HepG2 (cell line): ENCODE results near the gene CPSF4. TPM values are rescaled to one million over a fixed set of nuclear protein-coding genes. Genes with fewer than 3 reads are reported as not detected.

Experiments used
- ARID3A ChIP-seq: IDR thresholded peaks from 2 replicates; pipeline ENCODE4 v1.6.1; 2012; ENCODE audit warnings: low read depth, low read length, improper control_type of control experiment
- BATF2 ChIP-seq: sonication (generic); formaldehyde crosslinking; IDR thresholded peaks from 2 replicates; pipeline ENCODE4 v1.8.0; 2022; ENCODE audit warnings: mild to moderate bottlenecking, missing genetic modification reagents, moderate library complexity
- HMG20B ChIP-seq: conservative IDR thresholded peaks from 2 replicates; pipeline ENCODE4 v1.6.1; 2016; ENCODE audit warnings: missing genetic modification reagents, missing compliant biosample characterization
- HNRNPUL1 ChIP-seq: fragments of 200-400 bp; formaldehyde crosslinking; IDR thresholded peaks from 2 replicates; pipeline ENCODE4 v1.6.1; 2017; ENCODE audit warnings: low read depth, mild to moderate bottlenecking, low read length, moderate library complexity
- KDM4B ChIP-seq: sonication (generic); formaldehyde crosslinking; IDR thresholded peaks from 2 replicates; pipeline ENCODE4 v1.4.0; 2020; ENCODE audit warnings: missing genetic modification reagents
- KDM5A ChIP-seq: fragments of 200-600 bp; sonication (generic); IDR thresholded peaks from 2 replicates; pipeline ENCODE4 v1.7.0; 2018; ENCODE audit warnings: antibody characterized with exemption, mild to moderate bottlenecking, low read length, borderline replicate concordance
- MAX ChIP-seq: IDR thresholded peaks from 2 replicates; pipeline ENCODE4 v1.6.1; 2012; ENCODE audit warnings: inconsistent platforms
- MIER2 ChIP-seq: IDR thresholded peaks from 2 replicates; pipeline ENCODE4 v1.6.1; 2016; ENCODE audit warnings: missing biosample characterization, missing genetic modification reagents
- NFYC ChIP-seq: IDR thresholded peaks from 2 replicates; pipeline ENCODE4 v1.6.1; 2016; ENCODE audit warnings: missing genetic modification reagents, missing compliant biosample characterization
- PLSCR1 ChIP-seq: sonication (generic); formaldehyde crosslinking; IDR thresholded peaks from 2 replicates; pipeline ENCODE4 v1.5.0; 2020; ENCODE audit warnings: missing genetic modification reagents, mild to moderate bottlenecking, borderline replicate concordance
- RCOR2 ChIP-seq: IDR thresholded peaks from 2 replicates; pipeline ENCODE4 v1.6.1; 2016; ENCODE audit warnings: missing biosample characterization, missing genetic modification reagents
- SRSF4 ChIP-seq: fragments of 200-400 bp; formaldehyde crosslinking; IDR thresholded peaks from one replicate; pipeline ENCODE4 v1.6.1; 2018; ENCODE audit warnings: mild to moderate bottlenecking, low read depth, low read length, moderate library complexity; ENCODE audit not compliant: poor library complexity, severe bottlenecking
- ZFP36L1 ChIP-seq: sonication (generic); formaldehyde crosslinking; IDR thresholded peaks from 2 replicates; pipeline ENCODE4 v1.8.0; 2022; ENCODE audit warnings: mild to moderate bottlenecking, missing genetic modification reagents, moderate library complexity
- ZNF264 ChIP-seq: sonication (generic); formaldehyde crosslinking; IDR thresholded peaks from 2 replicates; pipeline ENCODE4 v1.4.0; 2020; ENCODE audit warnings: missing genetic modification reagents
- ZNF318 ChIP-seq: sonication (generic); formaldehyde crosslinking; IDR thresholded peaks from 2 replicates; pipeline ENCODE4 v1.4.0; 2020; ENCODE audit warnings: mild to moderate bottlenecking, missing genetic modification reagents
- ZNF577 ChIP-seq: sonication (generic); formaldehyde crosslinking; IDR thresholded peaks from 2 replicates; pipeline ENCODE4 v1.4.0; 2020; ENCODE audit warnings: mild to moderate bottlenecking, low read depth, missing genetic modification reagents, borderline replicate concordance
- ZSCAN9 ChIP-seq: IDR thresholded peaks from 2 replicates; pipeline ENCODE4 v1.6.1; 2016; ENCODE audit warnings: borderline replicate concordance
- polyA plus RNA-seq, 8 experiments: library from polyadenylated mRNA; depleted of rRNA in 3 of 8; stranded (reverse) in 7 of 8; unstranded in 1 of 8; fragments of >200 nt; fragmentation: Illumina TruSeq in 4 of 8; extraction: Trizol in 4 of 8; gene quantifications; 2 replicates each; pipeline versions ENCODE4 v1.2.1 to v1.2.3, GENCODE V29; 2011 to 2016; ENCODE audit warnings: low read depth in 4 of 8, missing spikeins in 1 of 8, mixed read lengths in 1 of 8; ENCODE audit not compliant: insufficient read depth in 1 of 8
- total RNA-seq, 5 experiments: library from RNA; depleted of rRNA; stranded (reverse); fragments of >200 nt; fragmentation: Illumina TruSeq; extraction: Trizol; gene quantifications; 2 replicates each; pipeline ENCODE4 v1.2.3, GENCODE V29; 2016; ENCODE audit warnings: low read depth in 1 of 5

CPSF4 gene
- total and polyA plus RNA-seq, 2 of the 13 experiments (the other 11 are each of a cell fraction or from before 2014, with no cell fraction given), result 34.1 to 49.6 TPM

GRCh38 chr7:99408379-99409191, 30.2 kb upstream of the CPSF4 start, which contains the start of the genes BUD31 and PDAP1 (continued):
- no peak for TF ChIP-seq ZNF318
- no peak; the same call in 1 of the 2 replicates for TF ChIP-seq ZFP36L1 (CRISPR knock-in tag)
- TF ChIP-seq ARID3A, result no peak; the same call in 1 of the 2 replicates
- 0 out of 2 replicates have a peak, but pooled peaks have one; percentile 33 for TF ChIP-seq RCOR2
- TF ChIP-seq HMG20B (CRISPR knock-in tag), result no peak
- no peak; the same call in 1 of the 2 replicates for TF ChIP-seq NFYC (CRISPR knock-in tag)
- peak; percentile 80 for TF ChIP-seq KDM5A
- no peak for TF ChIP-seq ZNF577 (CRISPR knock-in tag)
- no peak for TF ChIP-seq ZNF264
- peak; percentile 77; the same call in 1 of the 2 replicates for TF ChIP-seq ZSCAN9
- TF ChIP-seq BATF2 (CRISPR knock-in tag), result no peak
- TF ChIP-seq KDM4B (CRISPR knock-in tag), result no peak; the same call in none of the 2 replicates
- peak; percentile 80 for TF ChIP-seq MAX
- no peak for TF ChIP-seq HNRNPUL1
- 0 out of 2 replicates have a peak, but pooled peaks have one; percentile 47 for TF ChIP-seq MIER2 (CRISPR knock-in tag)
- no peak for TF ChIP-seq SRSF4
- no peak for TF ChIP-seq PLSCR1 (CRISPR knock-in tag)
